Measurements from ENCODE around the gene SUPT20H.

Gene SUPT20H

GRCh38 chr13:36999054-36999714, 60.3 kb downstream of the SUPT20H start, which contains the start of gene ALG5:
Gene ALG5, minus strand, starts transcription at chr13:36999340. Its CDS starts 40 bp downstream, at chr13:36999300.
- CTCF ChIA-PET, result interaction anchor here (0.7 kb wide), 1 partner anchor 492 kb away, joined by 3 read pairs; no protein-coding TSS in a partner anchor
- DNase-seq (ENCODE audit: extremely low spot score), result peak; percentile 85
- no peak for TF ChIP-seq LEF1 (IDR thresholded peaks at IDR 0.05; ENCODE audit: borderline replicate concordance)
- TF ChIP-seq CTBP1 (IDR thresholded peaks at IDR 0.05; ENCODE audit: borderline replicate concordance), result no peak
- peak; percentile 81 for TF ChIP-seq ARNT (IDR thresholded peaks at IDR 0.05)
- no peak for TF ChIP-seq PKNOX1 (IDR thresholded peaks at IDR 0.05)
- POLR2A ChIA-PET, result interaction anchor here (1.3 to 2.5 kb wide), 6 partner anchors 20 to 180 kb away, joined by 4 to 16 read pairs (median 6); partner anchors contain the start of gene RFXAP

GRCh38 chr13:36998624-36999041, 60.9 kb downstream of the SUPT20H start:
- no peak for TF ChIP-seq SP1 (IDR thresholded peaks at IDR 0.05)
- POLR2A ChIA-PET, result interaction anchor here (2.5 kb wide), 1 partner anchor 48 kb away, joined by 16 read pairs; no protein-coding TSS in a partner anchor
- DNase-seq (ENCODE audit: extremely low spot score), result peak; percentile 22
- CTCF ChIA-PET, result no interaction called here

- TF ChIP-seq ZNF384 (IDR thresholded peaks at IDR 0.05) (no peak), SUZ12 (IDR thresholded peaks at IDR 0.05) (no peak), ELF4 (IDR thresholded peaks at IDR 0.05) (no peak), HDGF (IDR thresholded peaks at IDR 0.05; ENCODE audit: borderline replicate concordance) (no peak), FOXA1 (IDR thresholded peaks at IDR 0.05) (no peak), PKNOX1 (IDR thresholded peaks at IDR 0.05) (peak; percentile 77), ARNT (IDR thresholded peaks at IDR 0.05) (no peak), L3MBTL2 (conservative IDR thresholded peaks at IDR 0.05) (no peak)
- POLR2A ChIA-PET, result no interaction called here
- DNase-seq (ENCODE audit: extremely low spot score), result no peak
- CTCF ChIA-PET, result no interaction called here
Measured at GRCh38 chr13:36997716-36998427, 61.6 kb downstream of the SUPT20H start.

- no peak for TF ChIP-seq ZNF384 (IDR thresholded peaks at IDR 0.05)
- TF ChIP-seq BHLHE40 (IDR thresholded peaks at IDR 0.05; ENCODE audit: borderline replicate concordance), result no peak
- no peak for TF ChIP-seq FOXA1 (IDR thresholded peaks at IDR 0.05)
- no peak for TF ChIP-seq ARNT (IDR thresholded peaks at IDR 0.05)
- no peak for TF ChIP-seq ELF4 (IDR thresholded peaks at IDR 0.05)
- no peak for TF ChIP-seq TARDBP (IDR thresholded peaks at IDR 0.05)
- no peak for TF ChIP-seq LEF1 (IDR thresholded peaks at IDR 0.05; ENCODE audit: borderline replicate concordance)
- no peak for TF ChIP-seq L3MBTL2 (conservative IDR thresholded peaks at IDR 0.05)
- TF ChIP-seq CTBP1 (IDR thresholded peaks at IDR 0.05; ENCODE audit: borderline replicate concordance), result no peak
- TF ChIP-seq FOXM1 (IDR thresholded peaks at IDR 0.05; ENCODE audit: borderline replicate concordance), result no peak
- TF ChIP-seq FOXK2 (IDR thresholded peaks at IDR 0.05), result no peak
- no peak for TF ChIP-seq HDGF (IDR thresholded peaks at IDR 0.05; ENCODE audit: borderline replicate concordance)
- ChIA-PET POLR2A (no interaction called here), CTCF (no interaction called here)
- no peak for DNase-seq (ENCODE audit: extremely low spot score)
Measured at GRCh38 chr13:36992362-36992761, 67.1 kb downstream of the SUPT20H start.

- TF ChIP-seq ARNT (IDR thresholded peaks at IDR 0.05) (no peak), FOXA1 (IDR thresholded peaks at IDR 0.05) (no peak), ELF4 (IDR thresholded peaks at IDR 0.05) (no peak), CTBP1 (IDR thresholded peaks at IDR 0.05; ENCODE audit: borderline replicate concordance) (no peak), FOXM1 (IDR thresholded peaks at IDR 0.05; ENCODE audit: borderline replicate concordance) (no peak), HDGF (IDR thresholded peaks at IDR 0.05; ENCODE audit: borderline replicate concordance) (no peak), LEF1 (IDR thresholded peaks at IDR 0.05; ENCODE audit: borderline replicate concordance) (no peak), L3MBTL2 (conservative IDR thresholded peaks at IDR 0.05) (no peak), ZNF384 (IDR thresholded peaks at IDR 0.05) (no peak)
- ChIA-PET CTCF (no interaction called here), POLR2A (interaction anchor here (1.4 kb wide), 1 partner anchor 13 kb away, joined by 4 read pairs; no protein-coding TSS in a partner anchor)
Measured at GRCh38 chr13:36986462-36987240, 72.8 kb downstream of the SUPT20H start.

GRCh38 chr13:36981156-36981743, 78.2 kb downstream of the SUPT20H start:
- ChIA-PET CTCF (interaction anchor here (0.6 to 2.8 kb wide), 6 partner anchors 8 to 132 kb away, joined by 3 to 15 read pairs (median 8); no protein-coding TSS in a partner anchor), POLR2A (no interaction called here)
- TF ChIP-seq ELF4 (IDR thresholded peaks at IDR 0.05) (no peak), L3MBTL2 (conservative IDR thresholded peaks at IDR 0.05) (no peak), PKNOX1 (IDR thresholded peaks at IDR 0.05) (no peak), FOXM1 (IDR thresholded peaks at IDR 0.05; ENCODE audit: borderline replicate concordance) (no peak), ZNF384 (IDR thresholded peaks at IDR 0.05) (no peak), TARDBP (IDR thresholded peaks at IDR 0.05) (no peak), FOXK2 (IDR thresholded peaks at IDR 0.05) (no peak), NFRKB (IDR thresholded peaks at IDR 0.05) (no peak), BHLHE40 (IDR thresholded peaks at IDR 0.05; ENCODE audit: borderline replicate concordance) (no peak)
- DNase-seq (ENCODE audit: extremely low spot score), result peak; percentile 36

More at GRCh38 chr13:36986462-36987240, 72.8 kb downstream of the SUPT20H start:
- DNase-seq (ENCODE audit: extremely low spot score), result no peak
